Chondrocyte (in vitro differentiated cells): ENCODE measurements around the gene ZNF44. TPM values are rescaled to one million over a fixed set of nuclear protein-coding genes. Genes with fewer than 3 reads are reported as not detected.

ENCODE experiments used
- DNase-seq: peaks from one replicate; pipeline ENCODE4 v3.0.0; 2021; ENCODE audit warnings: mixed read lengths, low spot score
- H3K27ac Mint-ChIP-seq: one replicate; pipeline ENCODE4 v1.8.0; 2021; ENCODE audit warnings: mild to moderate bottlenecking, moderate library complexity, mixed read lengths; ENCODE audit not compliant: unreplicated experiment
- H3K27me3 Mint-ChIP-seq: 2 replicates; pipeline ENCODE4 v1.8.0; 2021; ENCODE audit warnings: low read depth, mixed read lengths
- H3K36me3 Mint-ChIP-seq: 2 replicates; pipeline ENCODE4 v1.8.0; 2021; ENCODE audit warnings: low read depth, mixed read lengths
- H3K4me1 Mint-ChIP-seq: 2 replicates; pipeline ENCODE4 v1.8.0; 2021; ENCODE audit warnings: low read depth, mild to moderate bottlenecking, mixed read lengths
- H3K4me3 Mint-ChIP-seq: one replicate; pipeline ENCODE4 v1.8.0; 2021; ENCODE audit warnings: mild to moderate bottlenecking, moderate library complexity, mixed read lengths; ENCODE audit not compliant: unreplicated experiment
- H3K9me3 Mint-ChIP-seq: 2 replicates; pipeline ENCODE4 v1.8.0; 2021; ENCODE audit warnings: low read depth, mixed read lengths
- CTCF ChIP-seq: fragments of 200-600 bp; sonication (generic); IDR thresholded peaks from 2 replicates; pipeline ENCODE4 v1.5.0; 2021; ENCODE audit warnings: antibody characterized with exemption, mild to moderate bottlenecking, moderate library complexity
- total RNA-seq: library from RNA; stranded (reverse); gene quantifications from 3 replicates; pipeline ENCODE4 v1.2.1, GENCODE V29; 2021

ZNF44 gene
- total RNA-seq, 1 donor from 2014 or later, result 5.8 TPM

GRCh38 chr19:12260861-12261260 is 33.8 kb downstream of the ZNF44 start:
- Mint-ChIP-seq H3K27me3 (no peaks in the 10 kb centered on the region), H3K4me1 (no peaks in the 10 kb centered on the region), H3K27ac (peak overlapping the region; percentile 45), H3K9me3 (peaks cover 34% of the 10 kb centered on the region), H3K4me3 (no peak overlapping the region), H3K36me3 (peaks cover 16% of the 10 kb centered on the region)
- DNase-seq, result no peak
- TF ChIP-seq CTCF, result no peak

DNA sequence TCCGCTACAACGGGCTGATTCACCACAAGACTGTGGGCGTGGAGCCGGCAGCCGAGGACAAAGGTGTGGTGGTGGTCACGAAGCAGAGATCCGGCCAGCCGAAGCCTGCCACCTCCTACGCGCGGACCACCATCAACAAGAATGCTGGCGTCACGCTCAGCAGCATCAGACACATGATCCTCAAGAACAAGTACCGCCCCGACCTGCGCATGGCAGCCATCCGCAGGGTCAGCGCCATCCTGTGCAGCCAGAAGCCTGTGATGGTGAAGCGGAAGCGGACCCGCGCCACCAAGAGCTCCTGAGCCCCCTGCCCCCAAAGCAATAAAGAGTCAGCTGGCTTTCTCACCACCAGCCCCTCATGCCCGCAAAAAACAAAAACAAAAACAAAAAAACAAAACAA is 34.4 kb downstream of the ZNF44 start:
- Mint-ChIP-seq H3K27ac (no peak overlapping the region), H3K27me3 (no peaks in the 10 kb centered on the region), H3K36me3 (peaks cover 11% of the 10 kb centered on the region), H3K4me3 (no peak overlapping the region), H3K9me3 (peaks cover 31% of the 10 kb centered on the region), H3K4me1 (no peaks in the 10 kb centered on the region)
- DNase-seq, result no peak
- no peak for TF ChIP-seq CTCF

GRCh38 chr19:12255372-12255771 is 39.3 kb downstream of the ZNF44 start:
- H3K4me1 Mint-ChIP-seq, result no peaks in the 10 kb centered on the region
- peaks cover 11% of the 10 kb centered on the region for H3K36me3 Mint-ChIP-seq
- no peaks in the 10 kb centered on the region for H3K27me3 Mint-ChIP-seq
- no peak for DNase-seq
- H3K4me3 Mint-ChIP-seq, result no peak overlapping the region
- no peak for TF ChIP-seq CTCF
- no peak overlapping the region for H3K27ac Mint-ChIP-seq
- H3K9me3 Mint-ChIP-seq, result peaks cover 30% of the 10 kb centered on the region

DNA sequence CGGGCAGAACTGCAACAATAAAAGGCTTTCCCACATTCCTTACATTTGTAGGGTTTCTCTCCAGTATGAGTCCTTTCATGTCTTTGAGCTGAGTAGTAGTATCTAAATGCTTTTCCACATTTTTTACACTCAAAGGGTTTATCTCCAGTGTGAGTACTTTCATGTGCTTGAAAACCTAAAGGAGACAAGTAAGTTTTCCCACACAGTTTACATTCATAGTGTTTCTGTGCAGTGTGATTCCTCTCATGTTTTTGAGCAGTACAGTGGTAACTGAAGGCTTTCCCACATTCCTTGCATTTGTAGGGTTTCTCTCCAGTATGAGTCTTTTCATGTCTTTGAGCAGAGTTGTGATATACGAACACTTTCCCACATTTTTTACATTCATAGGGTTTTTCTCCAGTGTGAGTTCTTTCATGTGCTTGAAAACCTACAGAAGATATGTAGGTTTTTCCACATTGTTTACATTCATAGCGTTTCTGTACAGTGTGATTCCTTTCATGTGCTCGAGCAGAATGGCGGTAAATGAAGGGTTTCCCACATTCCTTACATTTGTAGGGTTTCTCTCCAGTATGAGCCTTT is 47.0 kb downstream of the ZNF44 start:
- peaks cover 59% of the 10 kb centered on the region for H3K36me3 Mint-ChIP-seq

GRCh38 chr19:12244370-12244769 is 50.3 kb downstream of the ZNF44 start:
- Mint-ChIP-seq H3K9me3 (peaks cover 67% of the 10 kb centered on the region), H3K4me3 (no peak overlapping the region), H3K27me3 (no peaks in the 10 kb centered on the region), H3K27ac (no peak overlapping the region), H3K4me1 (no peaks in the 10 kb centered on the region), H3K36me3 (peaks cover 61% of the 10 kb centered on the region)
- DNase-seq, result no peak
- TF ChIP-seq CTCF, result no peak

More for the DNA sequence above, 47.0 kb downstream of the ZNF44 start:
- DNase-seq, result no peak
- Mint-ChIP-seq H3K9me3 (peaks cover 68% of the 10 kb centered on the region), H3K4me1 (no peaks in the 10 kb centered on the region), H3K27me3 (no peaks in the 10 kb centered on the region), H3K4me3 (no peak overlapping the region), H3K27ac (no peak overlapping the region)
- no peak for TF ChIP-seq CTCF
